Measurements from ENCODE around the gene SAMD7.

DNA sequence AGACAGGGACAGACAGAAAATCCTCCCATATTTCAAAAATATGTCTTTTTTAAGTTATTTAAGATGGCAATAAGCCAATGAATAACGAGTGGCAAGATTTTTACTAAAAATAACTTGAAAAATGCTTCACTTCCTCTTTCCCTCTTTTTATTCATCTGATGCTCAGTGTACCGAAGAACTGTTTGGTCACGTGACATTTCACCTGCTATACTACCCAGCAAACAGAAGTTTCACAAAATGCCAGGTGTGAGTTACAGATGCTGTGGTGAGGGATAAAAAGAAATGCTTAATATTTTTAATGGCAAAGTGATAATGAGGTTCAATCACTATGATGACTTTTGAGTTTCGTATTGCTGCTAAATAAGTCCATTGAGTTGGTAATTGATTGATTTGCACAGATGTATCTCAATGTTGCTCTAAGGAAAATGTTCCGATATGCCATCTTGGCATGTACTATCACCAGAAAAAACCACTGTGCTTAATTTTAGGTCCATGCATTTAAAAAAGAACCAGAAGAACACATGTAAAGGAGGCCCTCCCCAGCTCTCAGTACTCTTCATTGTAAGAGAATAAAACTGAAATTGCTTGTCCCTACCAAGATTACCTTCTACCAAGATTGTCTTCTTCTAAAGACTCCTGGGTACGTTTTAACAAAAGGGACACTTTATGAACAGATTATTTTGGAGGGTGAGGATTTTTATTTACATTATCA lies 29.3 kb downstream of the SAMD7 start:
- no peak for TF ChIP-seq POLR2A (IDR thresholded peaks at IDR 0.05; ENCODE audit: extremely low read depth, insufficient read length)
- TF ChIP-seq, protein P1, sequence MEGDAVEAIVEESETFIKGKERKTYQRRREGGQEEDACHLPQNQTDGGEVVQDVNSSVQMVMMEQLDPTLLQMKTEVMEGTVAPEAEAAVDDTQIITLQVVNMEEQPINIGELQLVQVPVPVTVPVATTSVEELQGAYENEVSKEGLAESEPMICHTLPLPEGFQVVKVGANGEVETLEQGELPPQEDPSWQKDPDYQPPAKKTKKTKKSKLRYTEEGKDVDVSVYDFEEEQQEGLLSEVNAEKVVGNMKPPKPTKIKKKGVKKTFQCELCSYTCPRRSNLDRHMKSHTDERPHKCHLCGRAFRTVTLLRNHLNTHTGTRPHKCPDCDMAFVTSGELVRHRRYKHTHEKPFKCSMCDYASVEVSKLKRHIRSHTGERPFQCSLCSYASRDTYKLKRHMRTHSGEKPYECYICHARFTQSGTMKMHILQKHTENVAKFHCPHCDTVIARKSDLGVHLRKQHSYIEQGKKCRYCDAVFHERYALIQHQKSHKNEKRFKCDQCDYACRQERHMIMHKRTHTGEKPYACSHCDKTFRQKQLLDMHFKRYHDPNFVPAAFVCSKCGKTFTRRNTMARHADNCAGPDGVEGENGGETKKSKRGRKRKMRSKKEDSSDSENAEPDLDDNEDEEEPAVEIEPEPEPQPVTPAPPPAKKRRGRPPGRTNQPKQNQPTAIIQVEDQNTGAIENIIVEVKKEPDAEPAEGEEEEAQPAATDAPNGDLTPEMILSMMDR (IDR thresholded peaks at IDR 0.05; ENCODE audit: low read depth, low read length), result no peak
- TF ChIP-seq, protein P2, sequence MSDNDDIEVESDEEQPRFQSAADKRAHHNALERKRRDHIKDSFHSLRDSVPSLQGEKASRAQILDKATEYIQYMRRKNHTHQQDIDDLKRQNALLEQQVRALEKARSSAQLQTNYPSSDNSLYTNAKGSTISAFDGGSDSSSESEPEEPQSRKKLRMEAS (IDR thresholded peaks at IDR 0.05; ENCODE audit: low read depth, low read length), result no peak

Data from NB4 (cell line).